NCI-H2107 (cell line): Measurements from ENCODE around the gene STUM.
"Not testable (repeated sequence)": the region's sequence is repeated elsewhere in the genome, so short reads cannot be mapped to it uniquely, and the experiment has no call there.

Experiments used
- DNase-seq: peaks from one replicate; lab custom pipeline; 2025; lab: John Stamatoyannopoulos, UW

Gene STUM

GRCh38 chr1:226548256-226549093 lies at the start of gene STUM:
Gene STUM (plus strand): TSS chr1:226548764. CDS start chr1:226548905, 141 bp downstream.
- peak; percentile 30 for DNase-seq

GRCh38 chr1:226499699-226500098 lies 48.9 kb upstream of the STUM start:
- DNase-seq, result not testable (repeated sequence)

- no peak for DNase-seq
These were observed 42.5 kb upstream of the STUM start for GRCh38 chr1:226506021-226506420.

- DNase-seq, result no peak
These were observed 41.6 kb upstream of the STUM start for GRCh38 chr1:226506921-226507320.

GRCh38 chr1:226510453-226510852 lies 38.1 kb upstream of the STUM start:
- no peak for DNase-seq

GRCh38 chr1:226511296-226511695 lies 37.3 kb upstream of the STUM start:
- no peak for DNase-seq

GRCh38 chr1:226512076-226512728 lies 36.4 kb upstream of the STUM start:
- DNase-seq, result no peak

GRCh38 chr1:226518375-226518774 lies 30.2 kb upstream of the STUM start:
- no peak for DNase-seq

GRCh38 chr1:226519135-226519534 lies 29.4 kb upstream of the STUM start:
- no peak for DNase-seq

GRCh38 chr1:226519716-226520598 lies 28.6 kb upstream of the STUM start:
- DNase-seq, result no peak

- peak; percentile 25 for DNase-seq
These were observed 27.8 kb upstream of the STUM start for GRCh38 chr1:226520640-226521355.

GRCh38 chr1:226523646-226524406 lies 24.7 kb upstream of the STUM start:
- DNase-seq, result no peak

GRCh38 chr1:226524547-226524946 lies 24.0 kb upstream of the STUM start:
- DNase-seq, result no peak

- no peak for DNase-seq
These were observed 22.8 kb upstream of the STUM start for GRCh38 chr1:226525750-226526149.

- DNase-seq, result no peak
These were observed 21.6 kb upstream of the STUM start for GRCh38 chr1:226526801-226527595.

GRCh38 chr1:226529891-226530290 lies 18.7 kb upstream of the STUM start:
- DNase-seq, result no peak

GRCh38 chr1:226530591-226530990 lies 18.0 kb upstream of the STUM start:
- no peak for DNase-seq

- DNase-seq, result no peak
These were observed 17.0 kb upstream of the STUM start for GRCh38 chr1:226531360-226532093.

GRCh38 chr1:226532553-226532952 lies 16.0 kb upstream of the STUM start:
- DNase-seq, result no peak
